Measurements from ENCODE around the gene NPDC1.
"Not testable (repeated sequence)": the region's sequence is repeated elsewhere in the genome, so short reads cannot be mapped to it uniquely, and the experiment has no call there.

NPDC1 gene

DNA sequence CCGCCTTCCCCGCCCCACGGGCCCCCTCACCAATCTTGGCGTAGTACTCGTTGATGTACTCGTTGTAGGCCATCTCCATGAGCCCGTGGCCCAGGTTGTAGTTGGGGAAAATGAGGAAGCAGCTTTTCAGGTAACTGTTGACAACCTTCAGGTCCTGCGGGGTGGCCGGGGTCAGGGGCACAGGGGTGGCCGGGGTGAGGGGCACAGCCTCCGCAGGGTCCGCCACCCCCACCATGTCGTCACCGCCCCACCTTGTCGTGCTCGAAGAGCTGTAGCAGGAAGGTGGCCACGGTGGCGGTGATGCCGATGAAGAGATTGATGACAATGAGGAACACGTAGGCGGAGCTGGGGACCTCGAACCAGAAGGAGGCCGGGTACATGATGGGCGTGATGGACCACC is 34.8 kb downstream of the NPDC1 start:
- no peak for DNase-seq (ENCODE audit: low read depth)

GRCh38 chr9:137009938-137010732 is 35.8 kb downstream of the NPDC1 start:
- DNase-seq (ENCODE audit: low read depth), result no peak

- DNase-seq (ENCODE audit: low read depth), result no peak
These were observed 36.8 kb downstream of the NPDC1 start for GRCh38 chr9:137009217-137009616.

- no peak for DNase-seq (ENCODE audit: low read depth)
These were observed 37.7 kb downstream of the NPDC1 start for GRCh38 chr9:137008312-137008711.

DNA sequence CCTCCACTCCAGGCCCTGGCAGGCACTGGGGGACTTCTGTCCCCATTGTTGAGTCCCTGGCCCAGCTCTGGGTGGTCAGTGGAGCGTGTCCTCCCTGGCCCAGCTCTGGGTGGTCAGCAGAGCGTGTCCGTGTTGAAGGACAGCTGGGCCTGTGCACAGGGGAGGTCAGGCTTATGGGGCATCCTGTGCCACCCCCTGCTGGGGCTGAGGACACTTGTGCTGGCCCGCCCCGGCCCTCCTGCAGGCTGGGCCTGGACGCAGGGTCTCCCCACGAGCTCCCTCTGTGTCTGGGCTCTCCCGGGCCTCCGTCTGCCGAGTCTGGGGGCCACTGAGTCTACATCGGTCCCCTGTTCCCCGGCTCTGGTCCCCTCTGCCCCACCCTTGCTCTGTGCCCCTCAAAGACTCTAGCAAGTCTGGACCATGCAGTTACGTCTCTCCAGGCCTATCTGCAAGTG is 38.1 kb downstream of the NPDC1 start:
- no peak for DNase-seq (ENCODE audit: low read depth)

DNA sequence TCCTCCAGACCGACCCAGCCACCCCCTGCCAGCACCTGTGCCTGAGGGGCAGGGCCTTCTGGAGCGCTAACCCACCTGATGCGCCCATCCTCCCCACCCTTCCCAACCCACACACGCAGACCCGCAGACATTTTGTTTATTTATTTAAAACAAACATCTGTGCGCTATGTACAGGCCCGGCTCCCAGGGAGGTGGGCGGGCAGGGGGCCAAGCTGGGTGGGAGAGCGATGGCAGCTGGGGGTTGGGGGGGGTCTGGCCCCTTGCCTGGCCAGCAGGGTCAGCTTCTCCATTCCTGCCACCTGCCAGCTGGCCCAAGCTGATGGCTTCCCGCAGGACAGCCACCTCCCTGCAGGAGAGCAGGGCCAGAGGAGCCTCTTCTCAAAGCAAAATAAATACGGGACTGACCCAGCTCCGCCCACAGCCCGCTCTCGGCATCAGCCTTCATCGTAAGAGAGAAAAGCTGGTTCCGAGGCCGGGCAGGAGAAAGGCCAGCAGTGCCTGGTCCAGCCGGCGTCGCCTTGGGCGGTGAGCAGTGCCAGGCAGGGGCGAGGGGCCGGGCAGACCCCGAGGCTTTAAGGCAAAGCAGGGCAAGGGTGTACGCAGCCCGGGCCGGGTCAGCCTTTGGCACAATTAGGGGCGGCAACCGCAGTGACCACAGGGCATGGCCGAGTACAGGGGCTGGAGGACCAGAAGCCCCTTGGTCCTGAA is 38.7 kb downstream of the NPDC1 start:
- peak; percentile 33 for DNase-seq (ENCODE audit: low read depth)

DNA sequence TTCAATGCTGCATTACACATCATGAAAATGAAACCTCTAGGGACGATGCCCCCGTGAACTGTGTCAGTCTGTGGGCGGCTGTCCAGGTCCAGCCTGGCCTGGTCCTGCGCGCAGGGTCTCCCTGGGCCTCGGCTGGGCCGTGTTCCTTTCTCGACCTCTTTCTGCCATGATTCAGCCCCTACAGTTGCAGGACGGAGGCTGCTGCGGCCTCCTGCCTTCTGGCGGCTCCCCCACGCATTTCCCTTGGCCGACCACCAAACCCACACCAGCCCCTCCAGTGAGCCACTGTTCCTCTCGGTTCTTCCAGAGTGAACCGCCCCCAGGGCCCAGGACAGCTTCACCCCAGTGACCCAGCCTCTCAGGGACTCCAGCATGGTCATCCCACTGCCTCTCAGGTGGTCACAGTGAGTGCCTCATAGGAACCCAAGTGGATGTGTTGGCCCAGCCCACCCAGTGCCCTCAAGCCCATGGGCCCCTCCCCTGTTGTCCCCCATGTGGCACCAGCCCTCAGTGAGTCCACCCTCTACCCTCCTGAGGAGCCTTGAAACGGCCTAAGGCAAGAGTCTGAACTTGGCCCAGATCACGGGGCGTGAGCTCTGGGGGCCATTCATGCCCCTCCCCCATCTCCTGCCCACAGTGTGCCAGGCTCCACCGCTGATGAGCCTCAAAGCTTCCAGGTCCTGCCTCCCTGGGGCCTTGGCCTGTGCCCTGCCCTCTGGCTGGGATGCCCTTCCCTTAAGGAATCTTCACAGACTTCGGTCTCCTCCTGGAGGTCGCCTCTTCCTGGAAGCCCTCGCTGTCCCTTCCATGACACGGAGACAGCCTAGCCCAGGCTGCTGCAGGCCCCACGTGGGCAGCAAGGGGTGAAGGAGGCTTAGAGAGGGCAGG is 39.6 kb downstream of the NPDC1 start:
- DNase-seq (ENCODE audit: low read depth), result no peak

DNA sequence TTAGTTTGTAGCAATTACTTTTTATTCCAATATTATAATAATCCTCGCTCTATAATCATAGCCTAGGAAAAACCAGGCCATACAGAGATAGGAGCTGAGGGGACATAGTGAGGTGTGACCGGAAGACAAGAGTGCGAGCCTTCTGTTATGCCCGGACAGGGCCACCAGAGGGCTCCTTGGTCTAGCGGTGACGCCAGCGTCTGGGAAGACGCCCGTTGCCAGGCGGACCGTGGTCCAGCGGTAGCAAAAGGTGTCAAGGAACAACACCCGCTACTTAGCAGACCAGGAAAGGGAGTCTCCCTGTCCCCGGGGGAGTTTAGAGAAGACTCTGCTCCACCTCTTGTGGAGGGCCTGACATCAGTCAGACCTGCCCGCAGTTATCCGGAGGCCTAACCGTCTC is 41.7 kb downstream of the NPDC1 start:
- DNase-seq (ENCODE audit: low read depth), result not testable (repeated sequence)

DNA sequence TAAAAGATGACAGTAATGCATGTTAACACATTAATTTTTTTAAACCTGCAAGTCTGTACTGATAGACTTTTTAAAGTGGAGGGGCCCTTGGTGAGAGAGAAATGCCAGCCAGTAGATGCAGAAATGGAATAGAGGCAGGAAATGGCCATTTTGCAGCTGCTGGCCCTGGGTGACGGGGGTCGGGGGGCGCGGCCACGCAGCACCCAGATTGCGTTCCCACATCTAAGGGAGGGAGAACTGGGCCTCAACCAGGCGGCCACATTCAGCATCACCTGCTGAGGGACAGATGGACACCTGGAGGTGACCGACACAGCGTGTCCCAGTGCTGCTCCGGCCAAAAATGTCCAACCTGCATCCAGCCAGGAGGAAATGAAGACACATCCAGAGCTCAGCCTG is 43.3 kb downstream of the NPDC1 start:
- DNase-seq (ENCODE audit: low read depth), result no peak

GRCh38 chr9:137001857-137002645 is 43.9 kb downstream of the NPDC1 start:
- DNase-seq (ENCODE audit: low read depth), result no peak

- DNase-seq (ENCODE audit: low read depth), result peak; percentile 93
These were observed 45.6 kb downstream of the NPDC1 start for GRCh38 chr9:137000177-137000930.

- peak; percentile 32 for DNase-seq (ENCODE audit: low read depth)
These were observed 48.1 kb downstream of the NPDC1 start for GRCh38 chr9:136997830-136998234.

DNA sequence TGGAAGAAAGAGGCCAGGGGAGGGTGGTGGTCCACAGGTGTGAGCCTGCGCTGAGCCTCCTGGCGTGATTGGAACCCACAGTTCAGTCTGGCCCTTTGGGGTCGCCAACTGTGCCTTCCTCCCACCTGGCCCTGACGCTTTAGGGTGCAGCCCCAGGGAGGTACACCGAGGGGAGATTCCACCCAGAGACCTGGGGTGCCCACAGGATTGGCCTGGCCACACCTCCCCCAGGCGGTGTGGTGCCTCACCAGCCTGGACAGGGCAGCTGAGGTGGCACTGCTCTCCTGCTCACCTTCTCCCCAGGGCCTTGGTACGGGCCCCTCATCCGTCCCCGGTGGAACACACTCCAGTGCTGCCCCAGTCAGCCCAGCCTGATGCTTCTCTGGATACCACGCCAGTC is 48.6 kb downstream of the NPDC1 start:
- DNase-seq (ENCODE audit: low read depth), result no peak

GRCh38 chr9:136996361-136997292 is 49.4 kb downstream of the NPDC1 start, which contains the start of gene CLIC3:
Gene CLIC3 (minus strand): TSS chr9:136996568. CDS start chr9:136996543, 25 bp downstream.
- no peak for DNase-seq (ENCODE audit: low read depth)

GRCh38 chr9:136995772-136996311 is 50.1 kb downstream of the NPDC1 start:
- DNase-seq (ENCODE audit: low read depth), result no peak

DNA sequence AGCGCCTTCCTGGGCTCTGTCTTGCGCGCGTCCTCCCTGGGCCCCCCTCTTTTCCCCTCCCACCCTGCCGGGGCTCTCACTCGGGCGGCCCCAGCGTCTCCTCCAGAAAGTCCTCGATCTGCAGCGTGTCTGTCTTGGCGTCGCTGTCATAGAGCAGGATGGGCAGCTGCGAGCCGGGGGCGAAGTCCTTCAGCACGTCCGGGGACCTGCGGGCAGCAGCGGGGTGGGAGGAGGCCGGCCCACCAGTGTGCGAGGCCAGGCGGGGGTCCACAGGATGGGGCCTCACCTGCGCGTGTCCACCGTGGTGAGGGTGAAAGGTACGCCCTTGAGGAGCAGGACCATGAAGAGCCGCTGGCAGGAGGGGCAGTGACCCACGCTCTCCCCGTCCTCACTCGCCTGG is 50.6 kb downstream of the NPDC1 start:
- no peak for DNase-seq (ENCODE audit: low read depth)

DNA sequence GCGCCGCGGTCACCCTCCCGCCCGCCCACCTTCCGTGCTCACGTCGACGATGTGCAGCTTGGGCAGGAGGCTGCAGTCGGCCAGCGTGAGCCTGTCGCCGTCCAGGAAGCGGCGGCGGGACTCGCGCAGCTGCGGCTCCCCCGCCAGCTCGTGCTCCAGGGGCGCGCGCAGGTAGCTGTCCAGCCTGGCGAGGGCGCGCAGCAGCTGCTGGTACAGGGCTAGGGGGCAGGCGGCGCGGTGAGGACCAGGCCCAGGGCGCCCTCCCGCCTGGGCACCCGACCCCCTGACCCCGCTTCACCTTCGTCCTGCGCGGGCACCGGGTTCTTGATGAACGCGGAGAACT is 51.1 kb downstream of the NPDC1 start:
- no peak for DNase-seq (ENCODE audit: low read depth)

DNA sequence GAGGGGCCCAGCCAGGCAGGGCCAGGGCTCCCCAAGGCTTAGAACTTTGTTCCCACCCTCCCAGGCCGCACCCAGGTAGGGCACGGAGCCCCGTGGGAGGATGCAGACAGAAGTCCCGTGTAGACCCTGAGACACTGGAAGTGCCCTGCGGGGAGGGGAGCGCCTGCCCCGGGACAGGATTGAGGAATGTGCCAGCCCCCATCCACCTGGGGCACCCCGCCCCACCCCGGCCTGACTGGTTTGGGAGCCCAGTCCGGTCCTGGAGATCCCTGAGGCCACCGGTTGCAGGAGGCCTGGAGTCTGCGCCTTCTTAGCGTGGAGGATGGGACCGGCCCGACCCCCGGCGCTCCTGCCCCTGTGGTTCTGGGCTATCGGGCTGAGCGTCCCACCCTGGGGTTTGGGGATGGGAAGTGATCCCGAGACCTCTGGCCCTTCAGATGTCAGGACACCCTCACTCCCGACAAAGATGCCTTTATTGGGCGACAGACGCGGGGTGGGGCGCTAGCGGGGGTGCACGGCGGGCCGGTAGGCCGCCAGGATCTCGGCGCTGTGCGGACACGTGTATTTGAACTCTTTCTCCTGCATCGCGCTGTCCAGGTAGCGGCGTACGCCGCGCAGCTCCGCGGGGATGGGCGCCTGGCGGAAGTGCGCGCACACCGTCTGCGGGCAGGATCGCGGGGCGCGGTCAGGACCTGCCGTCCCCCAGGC is 51.6 kb downstream of the NPDC1 start:
- no peak for DNase-seq (ENCODE audit: low read depth)

DNA sequence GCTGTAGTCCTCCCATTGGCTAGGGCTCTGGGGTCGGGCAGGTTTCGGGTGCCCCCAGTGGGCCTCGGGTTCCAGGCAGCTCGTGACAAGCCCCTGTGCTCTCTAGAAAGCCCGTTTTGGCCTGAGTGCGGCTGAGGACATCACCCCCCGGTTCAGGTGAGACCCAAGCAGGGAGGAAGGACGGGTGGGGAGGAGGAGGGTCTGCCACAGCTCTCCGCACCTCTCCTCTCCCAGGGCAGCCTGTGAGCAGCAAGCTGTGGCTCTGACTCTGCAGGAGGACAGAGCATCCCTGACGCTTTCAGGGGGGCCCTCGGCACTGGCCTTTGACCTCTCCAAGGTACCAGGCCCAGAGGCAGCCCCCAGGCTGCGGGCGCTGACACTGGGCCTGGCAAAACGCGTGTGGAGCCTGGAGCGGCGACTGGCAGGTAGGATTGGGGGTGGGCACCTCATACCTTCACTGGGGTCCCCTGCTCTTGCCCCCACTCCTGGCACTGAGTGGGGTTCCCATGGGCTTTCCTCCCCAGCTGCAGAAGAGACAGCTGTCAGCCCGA is 53.1 kb downstream of the NPDC1 start:
- no peak for DNase-seq (ENCODE audit: low read depth)
